Measurements from ENCODE around the gene DNAJC5. TPM values are rescaled to one million over a fixed set of nuclear protein-coding genes. Genes with fewer than 3 reads are reported as not detected.

DNAJC5 gene
- total and polyA plus RNA-seq, 7 donors, result 13.1 to 33.6 (median 20.9) TPM

- peaks cover 20% of the 10 kb centered on the region for H3K4me1 ChIP-seq
- WGBS, 3 donors, result 96% methylated on average over 77 to 95 of the region's 95 CpGs
- H3K27ac ChIP-seq, result no peak overlapping the region
- DNase-seq (no peak), ATAC-seq (no peak)
- H3K4me3 ChIP-seq, result no peak overlapping the region
- peaks cover 0 to 5% (median 0%) of the 10 kb centered on the region in 3 donors for H3K27me3 ChIP-seq (ENCODE audit: insufficient read depth in 3 of 3, low read length in 2 of 3)
- intact Hi-C loops (cut with DNase I), result no loop called here
- H3K36me3 ChIP-seq (ENCODE audit: insufficient read depth in 1 of 2, low read depth in 1 of 2), result peaks cover 3 to 9% of the 10 kb centered on the region in 2 donors
- no peak for TF ChIP-seq CTCF (IDR thresholded peaks at IDR 0.05)
- no peaks in the 10 kb centered on the region for H3K9me3 ChIP-seq
Observed at GRCh38 chr20:63861981-63862901, 32.7 kb upstream of the DNAJC5 start.

DNA sequence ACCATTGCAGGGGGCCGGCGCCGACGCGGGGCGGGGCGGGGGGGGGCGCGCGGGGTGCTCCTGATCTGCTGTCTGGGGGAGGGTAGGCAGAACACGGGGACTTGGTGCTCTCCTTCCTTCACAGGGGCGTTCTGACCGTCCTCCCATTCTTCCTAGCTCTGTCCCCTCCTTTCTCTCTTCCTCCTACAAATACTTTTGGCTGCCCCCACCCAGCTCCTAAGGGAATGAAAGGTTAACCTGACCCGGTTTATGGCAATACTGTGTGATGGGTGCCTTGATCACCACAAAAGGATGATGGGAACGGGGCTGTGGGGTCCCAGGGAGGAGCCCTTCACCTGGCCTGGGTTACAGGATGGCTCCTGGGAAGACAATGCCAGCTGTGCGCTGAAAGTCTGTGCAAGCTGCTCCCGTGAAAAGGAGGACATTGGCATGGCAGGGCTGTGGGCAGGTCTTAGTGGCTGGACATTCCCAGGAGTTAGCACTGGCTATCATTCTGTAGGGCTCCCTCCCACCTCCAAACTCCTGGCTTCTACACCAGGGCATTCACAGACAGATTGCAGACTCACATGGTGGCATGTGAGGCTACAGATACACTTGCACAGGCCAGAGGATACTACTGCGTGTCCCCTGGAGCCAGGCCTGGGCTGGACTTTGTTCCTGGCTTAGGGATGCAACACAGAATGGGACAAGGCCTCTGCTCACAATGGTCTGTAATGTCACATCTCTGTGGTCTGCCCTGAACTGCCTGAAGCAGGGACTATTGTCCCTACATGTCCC, 31.7 kb upstream of the DNAJC5 start:
- TF ChIP-seq CTCF (IDR thresholded peaks at IDR 0.05), result no peak
- no peak for ATAC-seq
- peaks cover 3 to 13% of the 10 kb centered on the region in 2 donors for H3K36me3 ChIP-seq (ENCODE audit: insufficient read depth in 1 of 2, low read depth in 1 of 2)
- no peaks in the 10 kb centered on the region for H3K27me3 ChIP-seq (ENCODE audit: insufficient read depth in 3 of 3, low read length in 2 of 3)
- no peaks in the 10 kb centered on the region for H3K9me3 ChIP-seq
- no peak for DNase-seq
- H3K4me1 ChIP-seq, result peaks cover 20% of the 10 kb centered on the region
- intact Hi-C loops (cut with DNase I), result loop anchor here in 1 of 2 donors (1.0 kb wide), 1 partner anchor 33 kb away; no protein-coding TSS in a partner anchor
- 79 to 82% (median 81%) methylated on average over 16 to 18 of the region's 18 CpGs for WGBS, 3 donors
- H3K4me3 ChIP-seq, result peak overlapping the region; percentile 99
- peak overlapping the region; percentile 96 for H3K27ac ChIP-seq

DNA sequence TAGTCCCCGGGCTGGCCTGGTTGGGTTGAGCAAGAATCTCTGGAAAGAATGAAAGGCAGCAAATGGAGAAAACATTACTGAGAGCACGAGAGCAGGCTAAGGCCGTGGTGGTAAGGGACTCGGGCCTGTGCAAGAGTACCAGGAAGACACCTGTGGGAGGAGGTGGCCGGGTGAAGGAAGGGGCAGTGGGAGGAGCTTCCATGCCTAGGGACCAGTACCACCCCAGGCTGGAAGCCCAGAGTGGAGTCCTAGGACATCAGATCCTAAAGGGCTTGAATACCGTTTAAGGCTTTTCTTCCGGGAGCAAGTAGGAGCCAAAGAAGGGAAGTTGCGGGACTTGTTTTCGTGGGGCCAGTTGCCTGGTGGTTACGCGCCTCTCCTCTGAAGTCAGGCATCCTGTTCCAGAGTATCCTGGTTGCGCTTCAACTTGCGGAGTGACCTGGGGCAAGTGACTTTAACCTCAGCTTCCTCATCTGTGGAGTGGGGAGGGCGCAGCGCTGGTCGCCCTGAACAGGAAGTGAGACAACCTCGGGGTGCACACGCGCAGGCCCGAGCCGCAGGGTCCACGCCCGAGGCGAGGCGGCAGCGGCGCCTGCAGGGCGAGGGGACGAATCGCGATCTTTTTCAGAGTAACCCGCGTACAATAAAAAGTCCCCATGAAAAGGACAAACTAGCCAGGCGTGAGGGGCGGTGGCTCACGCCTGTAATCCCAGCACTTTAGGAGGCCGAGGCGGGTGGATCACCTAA, 31.0 kb upstream of the DNAJC5 start:
- intact Hi-C loops (cut with DNase I), result loop anchor here in 1 of 2 donors (1.0 kb wide), 2 partner anchors 32 to 78 kb away; no protein-coding TSS in a partner anchor

More for the DNA sequence above, 31.0 kb upstream of the DNAJC5 start:
- DNase-seq (peak; percentile 83 to 91), ATAC-seq (peak; percentile 69 to 78 (median 70))
- peak overlapping the region; percentile 99 for H3K4me3 ChIP-seq
- 9 to 10% (median 10%) methylated on average over 38 of the region's 38 CpGs for WGBS, 3 donors
- peaks cover 14% of the 10 kb centered on the region for H3K4me1 ChIP-seq
- no peaks in the 10 kb centered on the region for H3K27me3 ChIP-seq (ENCODE audit: insufficient read depth in 3 of 3, low read length in 2 of 3)
- peaks cover 3 to 20% of the 10 kb centered on the region in 2 donors for H3K36me3 ChIP-seq (ENCODE audit: insufficient read depth in 1 of 2, low read depth in 1 of 2)
- H3K9me3 ChIP-seq, result no peaks in the 10 kb centered on the region
- TF ChIP-seq CTCF (IDR thresholded peaks at IDR 0.05), result peak; percentile 53
- H3K27ac ChIP-seq, result peak overlapping the region; percentile 96

Data from psoas muscle (tissue), 8 donors.